Measurements from ENCODE around the gene APOO.

- no peak for TF ChIP-seq CTCF (IDR thresholded peaks at IDR 0.05 in 4 of 5, conservative IDR thresholded peaks at IDR 0.05 in 1 of 5)
- no peak for TF ChIP-seq POLR2A (IDR thresholded peaks at IDR 0.05)
Measured at GRCh38 chrX:23822397-23822796, 85.3 kb downstream of the APOO start.

Measured in gastrocnemius medialis (tissue), 4 donors.